Left colon (tissue), 2 donors: ENCODE measurements around the gene SRGAP3. TPM values are rescaled to one million over a fixed set of nuclear protein-coding genes. Genes with fewer than 3 reads are reported as not detected.

ENCODE experiments used
- ATAC-seq: fragments of 200-7000 bp; cut with Tn5 transposase; one replicate; pipeline ENCODE4 v1.9.1; 2020; ENCODE audit warnings: mild to moderate bottlenecking, moderate library complexity
- DNase-seq, 2 donors: peaks; one replicate each; pipeline ENCODE4 v3.0.0-alpha.2; 2020
- intact Hi-C, 2 donors: fragments of 100-400 bp; cut with DNase I in 1 of 2; cut with micrococcal nuclease in 1 of 2; formaldehyde crosslinking; loops; one replicate each; pipeline versions ENCODE4 v1.11.2 to v1.14.0; 2022; cut with DNase I, micrococcal nuclease
- total RNA-seq, 2 donors: library from RNA; stranded (reverse); fragmentation: NEBNext Ultra II Directional; extraction: Animal tissue kit (Norgen Biotek cat#: 25700); gene quantifications; one replicate each; pipeline ENCODE4 v1.2.1, GENCODE V29; 2021
- donor health status: DM: no; HTN: no; CAD: no.
- donor health status: DM: yes; HTN: yes; CAD: no.

Gene SRGAP3
- total RNA-seq, 2 donors from 2014 or later = 7.9 to 8.0 TPM

DNA sequence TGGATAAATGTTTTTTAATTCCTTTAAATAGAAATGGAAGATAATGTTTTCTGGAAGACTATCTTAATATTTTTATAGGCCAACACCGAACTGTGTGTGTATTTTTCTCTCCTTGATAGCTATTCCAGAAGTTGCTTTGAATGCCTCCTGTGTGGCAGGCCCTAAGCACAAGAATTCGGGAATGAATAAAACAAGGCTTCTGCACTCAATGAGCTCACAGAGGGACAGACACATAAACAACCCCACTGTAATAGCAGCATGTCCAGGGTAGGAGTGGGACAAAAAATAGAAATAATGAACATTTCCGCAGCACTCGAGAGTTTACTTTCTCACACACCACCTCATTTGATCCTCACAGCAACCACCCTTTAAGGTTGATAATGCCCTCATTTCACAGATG lies 18.0 kb downstream of the SRGAP3 start:
- DNase-seq (no peak), ATAC-seq (no peak)
- intact Hi-C loops = no loop called here

DNA sequence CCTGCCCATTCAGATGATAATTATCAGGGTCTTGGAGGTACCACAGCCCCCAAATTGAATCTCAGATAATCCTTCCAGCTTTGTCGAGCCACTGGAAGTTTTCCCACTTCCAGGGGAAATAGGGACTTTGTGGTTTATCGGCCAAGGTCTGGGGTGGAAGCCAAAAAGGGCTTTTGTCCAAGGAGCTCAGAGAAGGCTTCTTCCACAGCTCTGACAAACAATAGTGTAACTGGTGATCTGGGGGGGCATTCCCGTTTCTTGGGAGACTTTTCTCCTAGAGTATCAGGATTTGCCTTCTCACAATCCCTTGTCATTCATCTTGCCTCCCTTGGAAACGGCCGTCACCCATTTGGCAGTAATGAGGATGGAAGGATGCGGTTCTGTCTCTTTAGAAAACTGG lies 18.4 kb downstream of the SRGAP3 start:
- intact Hi-C loops = no loop called here
- no peak for ATAC-seq
- DNase-seq = no peak

DNA sequence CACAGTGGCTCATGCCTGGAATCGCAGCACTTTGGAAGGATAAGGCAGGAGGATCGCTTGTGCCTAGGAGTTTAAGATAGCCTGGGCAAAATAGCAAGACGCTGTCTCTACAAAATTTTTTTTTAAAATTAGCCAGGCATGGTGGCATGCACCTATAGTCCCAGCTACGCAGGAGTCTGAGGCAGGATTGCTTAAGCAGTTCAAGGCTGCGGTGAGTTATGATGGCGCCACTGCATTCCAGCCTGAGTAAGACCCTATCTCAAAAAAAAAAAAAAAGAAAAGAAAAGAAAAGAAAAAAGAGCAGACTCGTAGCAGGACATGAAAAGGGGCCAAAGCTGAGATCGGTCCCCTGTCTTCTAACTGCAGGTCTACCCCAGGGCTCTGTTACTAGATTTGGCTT lies 18.9 kb downstream of the SRGAP3 start:
- intact Hi-C loops = no loop called here
- DNase-seq = no peak
- no peak for ATAC-seq

DNA sequence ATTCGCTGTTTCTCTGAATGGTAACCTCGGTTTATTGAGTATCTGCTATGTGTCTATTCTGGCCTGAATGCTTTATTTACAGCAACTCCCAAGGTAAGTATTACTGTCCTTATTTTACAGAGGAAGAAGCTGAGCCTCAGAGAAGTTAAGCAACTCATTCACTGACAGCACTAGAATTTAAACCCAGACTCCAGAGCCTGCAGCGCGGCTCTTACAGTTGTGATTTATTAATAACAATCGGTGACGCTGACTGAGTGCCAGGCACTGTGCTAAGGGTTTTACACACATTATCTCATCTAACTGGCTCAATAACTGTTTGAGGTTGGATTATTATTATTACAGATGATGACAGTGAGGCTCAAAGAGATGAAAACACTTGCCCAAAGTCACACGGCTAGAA lies 19.6 kb downstream of the SRGAP3 start:
- intact Hi-C loops = no loop called here
- ATAC-seq (no peak), DNase-seq (no peak)

DNA sequence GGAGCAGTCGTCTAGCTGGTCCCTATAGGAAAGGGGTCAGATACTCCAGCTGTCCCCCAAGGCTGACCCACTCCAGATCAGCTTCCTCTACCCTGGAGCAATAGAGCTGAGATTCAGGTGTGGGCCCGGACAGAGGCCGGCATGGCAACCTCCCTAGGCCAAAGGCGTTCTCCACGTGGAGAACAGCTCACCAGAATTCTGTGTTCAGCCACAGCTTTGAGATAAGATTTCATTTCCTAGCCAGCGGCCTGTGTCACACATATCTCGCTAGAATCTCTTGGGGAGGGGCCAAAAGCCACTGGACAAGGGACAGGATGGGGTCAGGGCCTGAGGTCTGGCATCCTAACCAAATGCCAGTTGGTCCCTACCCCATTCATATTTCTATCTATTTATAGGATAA lies 20.1 kb downstream of the SRGAP3 start:
- no peak for ATAC-seq
- intact Hi-C loops = no loop called here
- no peak for DNase-seq

DNA sequence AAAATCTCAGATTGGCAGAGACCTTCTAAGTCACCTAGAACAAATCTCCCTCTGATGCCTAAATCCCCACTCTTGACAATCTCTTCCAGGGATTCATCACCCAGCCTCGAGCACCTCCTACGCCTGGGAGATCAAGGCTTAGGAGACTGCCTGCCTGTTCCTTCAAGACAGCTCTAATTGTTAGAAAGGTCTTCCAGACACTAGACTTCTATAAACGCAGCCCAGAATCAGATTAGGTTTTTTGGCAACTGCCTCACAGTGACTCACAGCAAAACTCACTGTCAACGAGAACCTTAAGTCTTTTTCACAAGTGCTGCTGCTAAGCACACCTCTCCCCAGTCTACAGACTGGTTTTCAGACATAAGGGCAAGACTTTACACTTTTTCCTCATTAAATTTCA lies 23.1 kb downstream of the SRGAP3 start:
- DNase-seq = no peak
- ATAC-seq = no peak
- intact Hi-C loops = no loop called here

DNA sequence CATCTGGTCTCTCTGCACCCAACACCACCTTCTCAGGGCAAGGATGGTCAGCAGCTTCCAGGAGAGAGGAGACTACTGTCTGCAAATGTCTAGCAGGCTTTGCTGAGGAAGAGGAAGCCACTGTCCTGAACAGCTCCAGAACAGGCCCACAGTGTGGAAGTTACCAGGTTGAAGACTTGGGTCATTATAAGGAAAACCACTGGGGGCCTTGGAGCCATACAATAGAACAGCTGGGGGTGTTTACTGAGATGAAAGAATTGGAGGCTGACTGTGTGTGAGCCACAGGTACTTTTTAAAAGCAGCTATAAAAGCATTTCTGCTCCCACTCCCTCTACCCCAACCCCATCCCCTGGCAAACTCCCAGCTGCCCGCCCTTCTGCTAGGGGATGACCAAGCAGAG lies 24.2 kb downstream of the SRGAP3 start:
- intact Hi-C loops = no loop called here
- ATAC-seq (no peak), DNase-seq (no peak)

DNA sequence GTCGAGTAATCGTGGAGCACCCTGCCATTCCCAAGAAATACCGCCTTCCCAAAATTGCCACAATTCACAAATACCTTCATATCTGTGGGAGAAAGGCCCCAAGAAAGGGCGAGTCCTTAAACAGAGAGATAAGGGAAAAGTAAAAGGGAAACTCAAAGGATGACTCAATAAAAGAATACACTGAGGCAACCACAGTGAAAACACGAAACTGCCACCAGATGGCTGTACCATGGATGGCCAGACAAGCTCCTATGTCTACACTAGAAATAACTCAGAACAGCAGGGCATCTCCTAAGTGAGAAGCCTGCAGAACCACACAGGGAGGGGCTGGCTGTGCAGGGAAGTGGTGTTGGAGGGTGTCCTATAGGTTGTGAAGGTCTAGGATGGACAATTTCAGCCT lies 25.0 kb downstream of the SRGAP3 start:
- ATAC-seq = no peak
- intact Hi-C loops = no loop called here
- no peak for DNase-seq

DNA sequence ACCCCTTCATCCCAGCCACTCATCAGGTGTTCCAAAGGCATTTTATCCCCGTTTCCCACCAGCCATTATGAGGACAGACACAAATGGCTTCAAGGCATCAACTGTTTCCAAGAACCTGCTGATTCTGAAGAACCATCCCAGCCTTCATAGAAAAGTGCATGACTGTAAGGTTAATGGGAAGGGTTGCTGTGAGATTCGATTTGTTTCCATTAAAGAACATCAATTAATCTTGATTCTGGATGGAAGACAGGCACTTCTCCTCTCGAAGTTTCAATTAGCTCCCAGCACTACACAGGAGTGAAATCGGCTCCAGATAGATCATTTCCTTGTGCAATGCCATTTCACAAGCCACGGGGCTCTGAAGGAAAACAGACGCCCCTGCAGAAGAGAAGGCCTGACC lies 25.8 kb downstream of the SRGAP3 start:
- ATAC-seq (no peak), DNase-seq (no peak)
- intact Hi-C loops = no loop called here

DNA sequence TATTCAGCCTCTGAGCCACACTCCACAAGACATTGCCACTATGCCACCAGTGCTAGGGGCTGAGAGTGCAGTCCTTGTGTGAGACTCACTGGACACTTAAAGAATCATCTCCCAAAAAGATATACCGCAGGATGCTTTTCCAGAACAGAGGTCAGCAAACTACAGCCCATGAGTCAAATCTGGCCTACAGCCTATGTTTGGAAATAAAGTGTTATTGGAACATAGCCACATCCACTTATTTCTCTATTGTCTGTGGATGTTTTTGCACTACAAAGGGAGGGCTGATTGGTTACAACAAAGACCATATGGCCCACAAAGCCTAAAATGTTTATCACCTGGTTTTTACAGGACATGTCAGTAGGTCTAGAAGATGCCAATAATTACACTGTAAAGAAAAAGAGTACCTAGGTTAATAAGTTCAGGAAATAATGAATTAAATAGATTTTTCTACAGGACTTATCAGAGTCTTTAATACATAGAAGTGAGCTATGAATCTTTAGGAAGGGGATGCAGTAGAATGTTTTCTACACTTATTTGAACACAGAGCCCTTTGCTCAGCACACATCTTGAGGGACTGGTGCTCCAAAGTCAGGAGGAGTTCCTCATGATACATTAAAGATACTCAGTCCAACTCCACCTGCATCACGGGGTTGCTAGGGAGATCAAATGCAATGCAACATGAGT lies 26.3 kb downstream of the SRGAP3 start:
- no peak for DNase-seq
- no peak for ATAC-seq
- intact Hi-C loops = no loop called here

DNA sequence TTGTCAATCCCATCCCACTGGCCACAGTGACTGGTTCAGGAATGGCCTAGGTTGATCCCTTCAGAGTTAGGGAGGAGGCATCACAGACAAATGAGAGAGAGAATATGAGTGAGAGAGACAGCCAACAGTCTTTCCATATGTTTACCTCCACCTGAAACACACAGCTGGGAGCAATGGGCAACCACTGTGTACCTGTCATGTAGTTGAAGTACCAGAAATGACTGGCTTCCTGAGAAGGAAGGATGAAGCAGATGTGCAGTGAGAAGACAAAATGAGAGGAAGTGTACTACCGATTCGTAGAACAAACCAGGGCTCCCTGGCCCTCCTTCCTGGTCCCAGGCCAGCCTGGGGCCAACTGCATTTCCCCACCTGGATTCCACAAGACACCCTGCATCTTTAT lies 27.4 kb downstream of the SRGAP3 start:
- DNase-seq (no peak), ATAC-seq (no peak)
- intact Hi-C loops = no loop called here

DNA sequence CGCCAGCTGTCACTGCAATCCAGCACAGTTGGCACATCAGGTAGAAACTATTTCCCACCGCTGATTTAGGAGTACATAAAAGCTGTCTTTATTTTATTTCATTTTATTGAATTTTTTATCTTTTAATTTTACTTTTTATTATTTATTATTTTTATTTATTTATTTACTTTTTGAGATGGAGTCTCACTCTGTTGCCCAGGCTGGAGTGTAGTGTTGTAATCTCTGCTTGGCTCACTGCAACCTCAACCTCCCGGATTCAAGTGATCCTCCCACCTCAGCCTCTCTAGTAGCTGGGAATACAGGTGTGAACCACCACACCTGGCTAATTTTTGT lies 31.0 kb downstream of the SRGAP3 start:
- intact Hi-C loops = no loop called here
- DNase-seq = no peak
- no peak for ATAC-seq

DNA sequence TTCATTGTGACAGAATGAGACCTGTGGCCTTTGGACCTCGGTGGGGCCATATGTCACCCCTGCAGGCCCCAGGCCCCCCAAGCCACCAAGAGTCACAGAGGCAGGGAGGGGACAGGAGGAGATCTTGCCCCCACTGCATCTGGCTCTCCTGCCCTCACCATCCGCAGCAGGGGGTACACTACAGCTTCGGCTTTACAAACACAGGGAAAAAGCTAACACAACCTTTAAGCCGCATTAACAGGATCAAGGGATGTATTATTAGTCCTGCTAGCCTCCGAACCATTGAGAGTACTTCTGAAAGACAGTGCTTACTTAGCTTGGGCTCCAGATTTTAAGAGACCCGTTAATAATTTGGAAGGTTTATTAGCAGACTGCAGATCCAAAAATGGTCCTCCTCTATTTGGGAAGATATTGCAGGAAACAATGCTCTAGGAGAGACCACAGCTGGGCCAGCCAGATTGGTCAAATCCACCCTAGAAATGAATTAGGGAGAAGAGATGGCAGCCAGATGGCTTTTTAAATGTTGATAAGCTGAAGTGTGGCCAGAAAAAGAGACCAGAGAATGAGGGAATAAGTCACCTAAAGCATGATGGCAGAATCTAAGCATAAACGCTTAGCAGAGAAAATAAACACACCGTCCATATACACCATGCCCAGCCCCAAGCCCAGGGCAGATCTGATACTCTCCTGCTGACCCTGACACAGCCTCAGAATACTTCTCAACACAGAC lies 31.5 kb downstream of the SRGAP3 start:
- ATAC-seq = no peak
- no peak for DNase-seq

DNA sequence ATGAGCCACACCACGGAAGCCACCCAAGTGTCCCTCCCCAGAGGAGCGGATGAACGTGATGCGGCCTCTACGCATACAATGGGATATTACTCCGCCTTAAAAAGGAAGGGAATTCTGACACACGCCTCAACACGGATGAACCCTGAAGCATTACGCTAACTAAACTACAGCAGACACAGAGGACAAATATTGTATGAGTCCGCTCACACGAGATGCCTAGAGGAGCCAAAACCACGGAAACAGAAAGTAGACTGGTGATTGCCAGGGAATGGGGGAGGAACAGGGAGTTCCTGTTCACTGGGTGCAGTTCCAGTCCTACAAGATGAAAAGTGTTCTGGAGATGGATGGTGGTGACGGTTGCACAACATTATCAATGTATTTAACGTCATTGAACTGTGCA lies 32.7 kb downstream of the SRGAP3 start:
- DNase-seq (no peak), ATAC-seq (no peak)
- intact Hi-C loops = no loop called here

More for the DNA sequence above, 31.5 kb downstream of the SRGAP3 start:
- intact Hi-C loops = no loop called here

DNA sequence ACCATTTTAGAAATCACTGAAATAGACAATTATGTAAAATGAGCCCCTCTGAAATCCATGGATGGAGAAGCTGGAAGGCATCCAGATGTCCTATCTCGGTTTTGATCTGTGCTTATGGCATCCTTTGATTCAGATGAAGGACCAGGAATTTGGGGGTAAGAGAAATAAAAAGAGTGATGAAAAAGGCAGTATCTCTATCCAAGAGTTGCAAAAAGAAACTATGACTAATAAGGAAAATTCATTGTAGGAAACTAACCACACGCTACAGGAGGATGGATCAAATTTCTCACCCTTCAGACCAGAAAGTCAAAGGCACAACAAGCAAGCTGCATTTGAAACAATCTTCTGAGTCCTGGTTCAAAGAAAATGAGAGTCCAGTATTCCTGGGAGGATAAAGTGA lies 34.8 kb downstream of the SRGAP3 start:
- ATAC-seq (no peak), DNase-seq (no peak)
- intact Hi-C loops = no loop called here

DNA sequence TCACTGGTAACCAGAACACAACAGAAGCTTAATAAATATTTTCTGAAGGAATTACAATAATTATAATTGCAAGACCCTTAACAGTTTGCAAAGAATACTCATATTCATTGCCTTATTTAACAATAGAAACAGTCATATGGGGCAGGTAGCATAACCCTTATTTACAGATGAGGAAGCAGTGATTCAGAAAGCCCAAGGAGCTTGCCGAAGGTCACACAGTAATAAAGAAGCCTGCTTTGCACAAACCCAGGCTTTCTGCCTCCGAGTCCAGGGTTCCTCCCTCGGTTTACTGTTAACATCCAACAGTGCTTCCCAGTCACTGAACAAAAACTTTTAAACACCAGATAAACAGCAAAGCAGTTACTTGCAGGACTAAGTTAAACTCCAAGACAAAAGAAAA lies 35.3 kb downstream of the SRGAP3 start:
- DNase-seq = no peak
- intact Hi-C loops = no loop called here
- ATAC-seq = peak; percentile 76

DNA sequence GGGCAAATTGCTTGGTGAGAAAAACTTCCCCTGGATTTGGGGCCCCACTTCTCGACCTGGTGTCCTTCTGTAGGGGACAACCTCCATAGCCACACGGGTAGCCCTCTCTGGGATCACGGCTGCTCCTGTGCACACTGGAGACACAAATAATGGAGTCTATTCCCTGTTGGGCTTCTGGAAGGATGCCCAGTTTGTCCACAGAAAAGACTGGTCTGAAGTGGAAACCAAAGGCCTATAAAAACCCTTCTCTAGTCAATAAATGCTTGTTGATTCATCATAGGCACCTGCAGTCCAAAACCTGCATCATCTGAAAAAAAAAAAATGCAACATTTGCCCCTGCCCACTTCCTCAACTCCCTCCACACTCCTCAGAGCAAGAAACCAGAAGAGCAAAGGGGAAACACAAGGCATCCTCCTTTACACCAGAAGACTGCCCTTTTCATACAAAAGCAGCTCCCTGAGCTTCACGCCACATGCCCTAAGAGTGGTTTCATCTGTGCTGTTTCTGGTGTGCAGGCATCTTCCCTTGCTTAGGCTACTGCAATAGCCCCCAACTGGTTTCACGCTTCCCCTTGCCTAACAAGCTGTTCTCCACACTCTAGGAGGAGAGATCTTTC lies 36.3 kb downstream of the SRGAP3 start:
- intact Hi-C loops = no loop called here
- ATAC-seq (no peak), DNase-seq (no peak)

DNA sequence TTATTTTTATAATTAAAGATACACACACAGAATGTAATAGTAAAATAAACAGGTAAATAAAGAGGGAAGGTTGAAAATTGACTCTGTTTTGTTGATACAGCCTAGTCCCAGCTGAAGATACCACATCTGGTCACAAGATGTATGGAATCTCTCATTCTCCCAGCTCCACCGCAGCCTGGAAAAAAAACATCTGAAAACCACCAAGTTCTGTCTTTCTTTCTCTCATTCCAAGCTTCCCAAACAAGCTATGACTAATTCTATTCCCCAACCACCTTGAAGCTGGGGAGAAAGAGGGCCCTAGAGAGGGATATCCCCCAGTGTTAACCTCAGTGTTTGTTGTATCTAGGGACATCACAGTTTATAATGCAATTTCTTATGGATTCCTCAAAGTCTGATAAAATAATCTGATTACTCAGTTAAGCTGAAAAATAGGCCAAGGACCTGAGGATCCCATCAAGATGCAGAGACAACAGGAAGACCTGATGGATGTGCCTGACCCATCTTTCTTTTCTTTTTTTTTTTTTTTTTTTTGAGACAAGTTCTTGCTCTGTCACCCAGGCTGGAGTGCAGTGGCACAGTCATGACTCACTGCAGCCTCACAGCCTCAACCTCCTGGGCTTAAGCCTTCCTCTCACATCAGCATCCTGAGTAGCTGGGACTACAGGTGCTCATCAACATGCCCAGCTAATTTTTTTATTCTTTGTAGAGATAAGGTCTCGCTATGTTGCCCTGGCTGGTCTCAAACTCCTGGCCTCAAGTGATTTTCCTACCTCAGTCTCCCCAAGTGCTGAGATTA lies 38.1 kb downstream of the SRGAP3 start:
- intact Hi-C loops = no loop called here
- no peak for DNase-seq
- ATAC-seq = no peak

DNA sequence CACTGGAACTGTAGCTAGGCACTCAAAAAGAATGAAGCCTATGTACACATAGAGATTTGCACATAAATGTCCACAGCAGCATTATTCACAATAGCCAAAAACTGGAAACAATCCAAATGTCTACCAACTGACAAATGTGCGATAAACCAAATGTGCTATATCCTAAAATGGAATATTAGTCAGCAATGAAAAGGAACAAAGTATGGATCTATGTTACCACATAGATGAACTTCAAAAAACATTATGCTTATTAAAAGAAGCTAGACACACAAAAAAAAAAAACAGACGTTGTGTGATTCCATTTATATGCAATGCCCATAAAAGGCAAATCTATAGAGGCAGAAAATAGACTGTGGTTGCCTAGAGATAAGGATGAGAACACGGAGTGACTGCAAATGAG lies 39.7 kb downstream of the SRGAP3 start:
- intact Hi-C loops = no loop called here
- DNase-seq (no peak), ATAC-seq (no peak)

DNA sequence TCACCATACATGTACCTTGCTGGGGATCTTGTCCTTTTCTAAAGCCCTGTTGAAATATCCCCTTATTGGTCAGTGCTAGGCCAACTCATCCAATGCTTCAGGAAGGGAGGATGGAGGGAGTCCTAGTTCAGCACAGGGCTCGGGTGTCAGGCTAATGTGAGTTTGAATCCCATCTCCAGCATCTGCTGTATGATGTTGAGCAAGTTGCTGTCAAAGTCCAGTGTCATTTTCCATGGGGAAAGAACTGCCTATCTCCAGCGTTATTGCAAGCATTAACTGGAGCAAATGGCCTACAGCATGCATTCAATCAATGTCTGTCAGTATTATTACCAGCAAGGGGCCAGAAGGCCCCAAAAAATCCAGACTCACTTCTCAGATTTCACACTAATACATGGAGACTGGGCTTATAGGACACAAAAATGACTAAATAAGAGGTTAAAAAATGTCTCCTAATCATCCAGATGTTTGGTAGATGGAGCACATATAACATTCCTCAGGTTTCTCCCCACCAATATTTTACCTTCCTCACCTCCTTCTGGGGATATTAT lies 40.8 kb downstream of the SRGAP3 start:
- intact Hi-C loops = no loop called here
- DNase-seq (no peak), ATAC-seq (no peak)
